ENCODE results near the gene HTR2A. TPM values are rescaled to one million over a fixed set of nuclear protein-coding genes. Genes with fewer than 3 reads are reported as not detected.

Gene HTR2A
- total RNA-seq, 4 donors from 2014 or later = 0.27 to 1.7 (median 0.35) TPM; not detected in 1

DNA sequence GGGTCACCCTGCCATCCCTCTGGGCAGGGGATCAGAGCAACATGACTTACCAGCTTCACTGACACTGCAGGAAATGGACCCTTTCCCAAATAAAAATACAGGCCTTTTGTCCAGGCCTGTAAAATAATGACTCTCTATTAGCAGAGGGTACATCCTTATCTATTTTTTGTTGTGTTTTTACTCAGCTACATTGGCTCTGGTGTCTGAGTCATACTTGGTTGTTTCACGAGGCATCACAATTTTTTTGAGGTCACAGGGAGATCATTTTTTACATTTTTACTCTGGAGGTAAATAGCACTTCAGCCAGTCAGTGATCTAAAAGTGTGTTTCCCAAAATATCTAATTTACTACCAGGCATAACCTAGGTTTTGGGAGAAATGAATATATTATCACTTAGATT, 6.9 kb upstream of the HTR2A start:
- H3K4me3 ChIP-seq = no peak overlapping the region
- no peaks in the 10 kb centered on the region for H3K27me3 ChIP-seq
- DNase-seq = no peak
- TF ChIP-seq POLR2A (IDR thresholded peaks at IDR 0.05) = no peak
- TF ChIP-seq, protein P1, sequence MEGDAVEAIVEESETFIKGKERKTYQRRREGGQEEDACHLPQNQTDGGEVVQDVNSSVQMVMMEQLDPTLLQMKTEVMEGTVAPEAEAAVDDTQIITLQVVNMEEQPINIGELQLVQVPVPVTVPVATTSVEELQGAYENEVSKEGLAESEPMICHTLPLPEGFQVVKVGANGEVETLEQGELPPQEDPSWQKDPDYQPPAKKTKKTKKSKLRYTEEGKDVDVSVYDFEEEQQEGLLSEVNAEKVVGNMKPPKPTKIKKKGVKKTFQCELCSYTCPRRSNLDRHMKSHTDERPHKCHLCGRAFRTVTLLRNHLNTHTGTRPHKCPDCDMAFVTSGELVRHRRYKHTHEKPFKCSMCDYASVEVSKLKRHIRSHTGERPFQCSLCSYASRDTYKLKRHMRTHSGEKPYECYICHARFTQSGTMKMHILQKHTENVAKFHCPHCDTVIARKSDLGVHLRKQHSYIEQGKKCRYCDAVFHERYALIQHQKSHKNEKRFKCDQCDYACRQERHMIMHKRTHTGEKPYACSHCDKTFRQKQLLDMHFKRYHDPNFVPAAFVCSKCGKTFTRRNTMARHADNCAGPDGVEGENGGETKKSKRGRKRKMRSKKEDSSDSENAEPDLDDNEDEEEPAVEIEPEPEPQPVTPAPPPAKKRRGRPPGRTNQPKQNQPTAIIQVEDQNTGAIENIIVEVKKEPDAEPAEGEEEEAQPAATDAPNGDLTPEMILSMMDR (IDR thresholded peaks at IDR 0.05) = no peak
- H3K9me3 ChIP-seq = no peaks in the 10 kb centered on the region
- H3K27ac ChIP-seq = no peak overlapping the region
- no peaks in the 10 kb centered on the region for H3K36me3 ChIP-seq
- no peaks in the 10 kb centered on the region for H3K4me1 ChIP-seq

DNA sequence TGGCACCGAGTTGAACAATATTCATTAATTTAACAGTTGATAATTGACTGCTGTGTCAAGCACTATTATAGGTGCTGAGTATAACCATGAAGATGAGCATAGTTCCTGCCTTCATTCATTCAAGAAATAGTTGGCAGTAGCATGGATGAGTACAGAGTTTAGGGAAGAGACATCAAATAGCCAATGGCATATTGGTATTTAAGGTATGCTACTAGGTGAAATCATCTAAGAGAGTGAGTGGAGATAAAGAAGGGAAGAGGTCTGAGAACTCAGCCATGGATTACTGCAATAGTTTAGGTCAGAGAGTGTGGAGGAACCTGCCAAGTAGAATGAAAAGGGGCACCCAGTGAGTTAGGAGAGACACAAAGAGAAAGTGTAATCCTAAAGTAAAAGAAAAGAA, 4.9 kb upstream of the HTR2A start:
- Histone ChIP-seq H3K27ac (no peak overlapping the region), H3K27me3 (no peaks in the 10 kb centered on the region), H3K9me3 (no peaks in the 10 kb centered on the region), H3K36me3 (no peaks in the 10 kb centered on the region), H3K4me1 (no peaks in the 10 kb centered on the region), H3K4me3 (no peak overlapping the region)
- DNase-seq = no peak
- TF ChIP-seq, protein P1 (IDR thresholded peaks at IDR 0.05) = no peak
- no peak for TF ChIP-seq POLR2A (IDR thresholded peaks at IDR 0.05)

DNA sequence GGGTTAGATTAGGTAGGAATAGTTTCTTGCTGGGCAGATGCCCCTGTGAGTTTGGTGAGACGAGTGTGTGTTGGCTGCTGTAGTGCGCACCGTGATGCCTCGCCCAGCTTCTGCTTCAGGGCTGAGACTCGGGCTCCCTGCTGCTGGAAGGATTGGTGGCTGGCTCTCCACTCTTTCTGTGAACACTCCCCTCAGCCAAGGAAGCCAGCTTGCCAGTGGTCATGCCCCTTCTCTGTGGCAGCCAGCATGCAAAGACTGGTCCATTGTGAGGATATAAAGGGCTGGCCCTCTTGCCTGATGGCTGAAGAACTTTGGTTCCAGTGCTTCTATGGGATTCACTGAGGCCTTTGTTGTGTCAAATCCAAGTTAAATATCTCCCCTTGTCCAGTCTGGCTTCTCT, 2.9 kb upstream of the HTR2A start:
- H3K4me1 ChIP-seq = no peaks in the 10 kb centered on the region
- TF ChIP-seq, protein P1 (IDR thresholded peaks at IDR 0.05) = no peak
- no peak for TF ChIP-seq POLR2A (IDR thresholded peaks at IDR 0.05)

DNA sequence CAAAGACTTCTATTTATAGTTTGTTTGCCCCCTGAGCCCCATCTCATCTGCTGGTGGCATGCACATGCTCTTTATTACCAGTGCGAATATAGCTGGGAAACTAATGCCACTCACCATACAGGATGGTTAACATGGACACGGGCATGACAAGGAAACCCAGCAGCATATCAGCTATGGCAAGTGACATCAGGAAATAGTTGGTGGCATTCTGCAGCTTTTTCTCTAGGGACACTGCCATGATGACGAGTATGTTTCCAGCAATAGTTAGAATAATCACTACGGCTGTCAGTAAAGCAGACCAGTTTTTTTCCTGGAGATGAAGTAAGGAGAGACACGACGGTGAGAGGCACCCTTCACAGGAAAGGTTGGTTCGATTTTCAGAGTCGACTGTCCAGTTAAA, 1.5 kb downstream of the HTR2A start:
- TF ChIP-seq, protein P1 (IDR thresholded peaks at IDR 0.05) = no peak
- no peak for TF ChIP-seq POLR2A (IDR thresholded peaks at IDR 0.05)
- H3K4me3 ChIP-seq = peak overlapping the region in 1 of 4 donors; percentile 28

More for the DNA sequence above, 2.9 kb upstream of the HTR2A start:
- Histone ChIP-seq H3K4me3 (no peak overlapping the region), H3K36me3 (no peaks in the 10 kb centered on the region), H3K27ac (no peak overlapping the region), H3K27me3 (no peaks in the 10 kb centered on the region), H3K9me3 (no peaks in the 10 kb centered on the region)
- DNase-seq = no peak

DNA sequence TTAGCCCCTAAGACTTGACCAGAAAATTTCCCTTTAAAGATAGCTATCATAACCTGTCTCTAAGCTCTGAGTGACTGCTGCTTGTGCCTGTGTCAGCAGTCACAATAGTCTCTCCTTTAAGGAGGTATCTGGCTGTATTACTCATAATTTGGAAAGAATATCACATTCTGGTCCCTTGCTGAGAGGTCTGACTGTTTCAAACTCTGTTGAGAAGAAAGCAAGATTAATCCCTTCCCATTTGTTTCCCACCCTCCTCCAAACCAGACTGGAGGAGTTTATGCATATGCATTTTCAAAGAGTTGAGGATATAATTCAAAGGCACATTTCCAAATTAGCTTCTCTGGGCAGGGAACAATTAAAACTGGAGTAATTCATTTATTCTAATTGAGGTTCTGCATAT, 2.3 kb downstream of the HTR2A start:
- H3K27ac ChIP-seq = peak overlapping the region in 3 of 4 donors; percentile 25 to 57 (median 40)

More for the DNA sequence above, 1.5 kb downstream of the HTR2A start:
- H3K27me3 ChIP-seq = no peaks in the 10 kb centered on the region
- H3K27ac ChIP-seq = no peak overlapping the region
- peaks cover 0 to 10% (median 3%) of the 10 kb centered on the region in 4 donors for H3K4me1 ChIP-seq
- no peaks in the 10 kb centered on the region for H3K9me3 ChIP-seq
- no peak for DNase-seq
- no peaks in the 10 kb centered on the region for H3K36me3 ChIP-seq

More for the DNA sequence above, 2.3 kb downstream of the HTR2A start:
- Histone ChIP-seq H3K4me1 (peaks cover 0 to 10% (median 3%) of the 10 kb centered on the region in 4 donors), H3K9me3 (no peaks in the 10 kb centered on the region), H3K27me3 (no peaks in the 10 kb centered on the region), H3K4me3 (peak overlapping the region in 3 of 4 donors; percentile 37 to 60 (median 57)), H3K36me3 (no peaks in the 10 kb centered on the region)
- TF ChIP-seq, protein P1 (IDR thresholded peaks at IDR 0.05) = no peak
- no peak for TF ChIP-seq POLR2A (IDR thresholded peaks at IDR 0.05)
- DNase-seq = no peak
